ENCODE measurements around the gene NDUFS2. TPM values are rescaled to one million over a fixed set of nuclear protein-coding genes. Genes with fewer than 3 reads are reported as not detected.

NDUFS2 gene
- total and polyA plus RNA-seq, 8 donors, result 9.9 to 165 (median 82.7) TPM

DNA sequence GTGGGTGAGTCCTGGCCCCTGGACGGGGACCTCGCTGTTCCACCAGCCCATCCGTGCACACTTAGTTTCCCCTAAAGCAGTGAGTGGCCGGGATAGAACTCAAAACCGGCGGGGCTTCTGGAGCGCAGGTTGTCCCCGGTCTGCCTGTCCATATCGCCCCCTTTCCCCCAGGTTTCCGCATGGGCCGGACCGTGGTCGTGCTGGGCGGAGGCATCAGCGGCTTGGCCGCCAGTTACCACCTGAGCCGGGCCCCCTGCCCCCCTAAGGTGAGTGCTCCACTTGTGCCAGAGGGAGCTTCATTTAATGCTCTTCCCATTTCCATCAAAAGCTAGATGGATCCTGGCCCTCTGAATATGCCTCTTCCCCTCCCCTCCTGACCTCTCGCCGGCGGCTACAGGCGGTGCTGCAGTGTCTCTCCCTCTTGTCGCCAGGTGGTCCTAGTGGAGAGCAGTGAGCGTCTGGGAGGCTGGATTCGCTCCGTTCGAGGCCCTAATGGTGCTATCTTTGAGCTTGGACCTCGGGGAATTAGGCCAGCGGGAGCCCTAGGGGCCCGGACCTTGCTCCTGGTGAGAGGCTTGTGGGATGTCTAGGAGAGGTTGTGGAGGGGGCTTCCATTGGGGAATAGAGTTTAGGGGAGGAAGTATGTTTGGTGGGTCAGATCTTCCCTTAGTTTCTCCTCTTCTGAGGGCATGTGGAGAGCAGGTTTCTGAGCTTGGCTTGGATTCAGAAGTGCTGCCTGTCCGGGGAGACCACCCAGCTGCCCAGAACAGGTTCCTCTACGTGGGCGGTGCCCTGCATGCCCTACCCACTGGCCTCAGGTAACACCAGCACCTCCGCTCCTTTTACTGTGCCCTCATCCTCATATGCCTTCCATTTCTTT, 35.3 kb upstream of the NDUFS2 start:
- DNase-seq, result peak in 1 of 2 donors; percentile 58
- intact Hi-C loops (cut with DNase I; ENCODE audit: low total_unique reads), result no loop called here
- WGBS, 5 donors, result 4 to 9% (median 4%) methylated on average over 27 to 33 of the region's 33 CpGs

DNA sequence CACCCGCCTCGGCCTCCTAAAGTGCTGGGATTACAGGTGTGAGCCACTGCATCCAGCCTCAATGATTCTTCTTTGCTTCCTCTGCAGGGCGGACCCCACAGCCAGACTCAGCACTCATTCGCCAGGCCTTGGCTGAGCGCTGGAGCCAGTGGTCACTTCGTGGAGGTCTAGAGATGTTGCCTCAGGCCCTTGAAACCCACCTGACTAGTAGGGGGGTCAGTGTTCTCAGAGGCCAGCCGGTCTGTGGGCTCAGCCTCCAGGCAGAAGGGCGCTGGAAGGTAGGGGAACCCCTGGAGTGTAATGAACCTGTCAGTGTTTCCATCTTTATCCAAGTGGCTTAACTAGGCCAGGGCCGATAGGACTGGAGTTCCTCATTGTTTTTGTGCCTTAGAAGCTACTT, 33.3 kb upstream of the NDUFS2 start:
- Histone ChIP-seq H3K36me3 (peaks cover 29 to 76% (median 64%) of the 10 kb centered on the region in 4 donors), H3K9me3 (no peaks in the 10 kb centered on the region), H3K4me1 (peaks cover 18 to 62% (median 47%) of the 10 kb centered on the region in 4 donors), H3K27ac (no peak overlapping the region), H3K4me3 (no peak overlapping the region), H3K27me3 (no peaks in the 10 kb centered on the region)
- TF ChIP-seq EP300 (IDR thresholded peaks at IDR 0.05), result no peak
- no peak for TF ChIP-seq POLR2A (IDR thresholded peaks at IDR 0.05)
- no peak for TF ChIP-seq CTCF (IDR thresholded peaks at IDR 0.05)
- no peak for TF ChIP-seq POLR2AphosphoS5 (IDR thresholded peaks at IDR 0.05)
- intact Hi-C loops (cut with DNase I; ENCODE audit: low total_unique reads), result no loop called here
- 87 to 95% (median 93%) methylated on average over 9 of the region's 9 CpGs for WGBS, 5 donors
- no peak for DNase-seq

More for the DNA sequence above, 35.3 kb upstream of the NDUFS2 start:
- Histone ChIP-seq H3K4me3 (peak overlapping the region; percentile 62 to 96 (median 85)), H3K36me3 (peaks cover 24 to 76% (median 64%) of the 10 kb centered on the region in 4 donors), H3K4me1 (peaks cover 13 to 52% (median 42%) of the 10 kb centered on the region in 4 donors), H3K27me3 (no peaks in the 10 kb centered on the region), H3K9me3 (no peaks in the 10 kb centered on the region), H3K27ac (peak overlapping the region; percentile 70 to 91 (median 87))
- TF ChIP-seq CTCF (IDR thresholded peaks at IDR 0.05) (no peak), POLR2A (IDR thresholded peaks at IDR 0.05) (no peak), EP300 (IDR thresholded peaks at IDR 0.05) (no peak), POLR2AphosphoS5 (IDR thresholded peaks at IDR 0.05) (no peak)

- intact Hi-C loops (cut with DNase I; ENCODE audit: low total_unique reads), result no loop called here
- H3K36me3 ChIP-seq, result peaks cover 40 to 84% (median 75%) of the 10 kb centered on the region in 4 donors
Measured at GRCh38 chr1:161171191-161171590, 31.0 kb upstream of the NDUFS2 start.

More at GRCh38 chr1:161171191-161171590, 31.0 kb upstream of the NDUFS2 start:
- WGBS, 5 donors, result 52 to 67% (median 57%) methylated on average over 5 of the region's 5 CpGs
- no peaks in the 10 kb centered on the region for H3K9me3 ChIP-seq
- DNase-seq, result no peak
- no peaks in the 10 kb centered on the region for H3K27me3 ChIP-seq
- TF ChIP-seq CTCF (IDR thresholded peaks at IDR 0.05) (no peak), POLR2AphosphoS5 (IDR thresholded peaks at IDR 0.05) (no peak), EP300 (IDR thresholded peaks at IDR 0.05) (no peak), POLR2A (IDR thresholded peaks at IDR 0.05) (no peak)
- no peak overlapping the region for H3K4me3 ChIP-seq
- peak overlapping the region in 4 of 5 donors; percentile 42 to 71 (median 62) for H3K27ac ChIP-seq
- H3K4me1 ChIP-seq, result peaks cover 18 to 60% (median 47%) of the 10 kb centered on the region in 4 donors

Data from stomach (tissue), 9 donors.